SKM-1 treated with dmso at 0.1 percent for 144 hours (cell line): Measurements from ENCODE around the gene CLEC18B.
"Not testable (repeated sequence)": the region's sequence is repeated elsewhere in the genome, so short reads cannot be mapped to it uniquely, and the experiment has no call there.

Source experiments
- DNase-seq: peaks from one replicate; lab custom pipeline; 2025; ENCODE audit not compliant: unreplicated experiment; lab: John Stamatoyannopoulos, UW

CLEC18B gene

GRCh38 chr16:74407362-74407705 lies 13.9 kb downstream of the CLEC18B start:
- not testable (repeated sequence) for DNase-seq

- not testable (repeated sequence) for DNase-seq
Observed at GRCh38 chr16:74406600-74407361, 14.5 kb downstream of the CLEC18B start.

GRCh38 chr16:74404148-74404933 lies 16.9 kb downstream of the CLEC18B start:
- DNase-seq = not testable (repeated sequence)

- not testable (repeated sequence) for DNase-seq
Observed at GRCh38 chr16:74400238-74400637, 21.0 kb downstream of the CLEC18B start.

- not testable (repeated sequence) for DNase-seq
Observed at GRCh38 chr16:74398212-74398895, 22.9 kb downstream of the CLEC18B start.

GRCh38 chr16:74396521-74397017 lies 24.7 kb downstream of the CLEC18B start:
- DNase-seq = not testable (repeated sequence)

GRCh38 chr16:74394604-74395003 lies 26.7 kb downstream of the CLEC18B start:
- DNase-seq = not testable (repeated sequence)

- DNase-seq = not testable (repeated sequence)
Observed at GRCh38 chr16:74394131-74394530, 27.1 kb downstream of the CLEC18B start.

GRCh38 chr16:74391454-74392050 lies 29.7 kb downstream of the CLEC18B start:
- DNase-seq = not testable (repeated sequence)

- DNase-seq = not testable (repeated sequence)
Observed at GRCh38 chr16:74382339-74383034, 38.8 kb downstream of the CLEC18B start.

- not testable (repeated sequence) for DNase-seq
Observed at GRCh38 chr16:74373847-74374184, 47.5 kb downstream of the CLEC18B start.

GRCh38 chr16:74372953-74373846 lies 48.1 kb downstream of the CLEC18B start:
- no peak for DNase-seq

- DNase-seq = no peak
Observed at GRCh38 chr16:74372369-74372768, 48.9 kb downstream of the CLEC18B start.

- not testable (repeated sequence) for DNase-seq
Observed at GRCh38 chr16:74370338-74371135, 50.7 kb downstream of the CLEC18B start.

GRCh38 chr16:74368002-74368911 lies 53.0 kb downstream of the CLEC18B start:
- peak; percentile 88 for DNase-seq

- not testable (repeated sequence) for DNase-seq
Observed at GRCh38 chr16:74367469-74368001, 53.7 kb downstream of the CLEC18B start.
